ENCODE results near the gene PRSS38.

- no peak for TF ChIP-seq CTCF (IDR thresholded peaks at IDR 0.05)
- no peak for TF ChIP-seq EP300 (IDR thresholded peaks at IDR 0.05)
- no peak for TF ChIP-seq POLR2AphosphoS5 (IDR thresholded peaks at IDR 0.05)
Observed at GRCh38 chr1:227854189-227854588, 38.7 kb downstream of the PRSS38 start.
